IMR-90 (cell line): ENCODE measurements around the gene TAS2R30.

Experiments
- CEBPB ChIP-seq: IDR thresholded peaks from 2 replicates; pipeline ENCODE4 v1.6.1; 2012; ENCODE audit warnings: low read depth, low read length, improper control_type of control experiment
- POLR2A ChIP-seq: IDR thresholded peaks from 2 replicates; pipeline ENCODE4 v1.6.1; 2012; ENCODE audit warnings: mild to moderate bottlenecking, low read depth, low read length
- TF ChIP-seq, protein P1 (sequence below): conservative IDR thresholded peaks from 2 replicates; pipeline ENCODE4 v1.5.1; 2012; ENCODE audit warnings: mild to moderate bottlenecking, low read depth, low read length, improper control_type of control experiment

DNA sequence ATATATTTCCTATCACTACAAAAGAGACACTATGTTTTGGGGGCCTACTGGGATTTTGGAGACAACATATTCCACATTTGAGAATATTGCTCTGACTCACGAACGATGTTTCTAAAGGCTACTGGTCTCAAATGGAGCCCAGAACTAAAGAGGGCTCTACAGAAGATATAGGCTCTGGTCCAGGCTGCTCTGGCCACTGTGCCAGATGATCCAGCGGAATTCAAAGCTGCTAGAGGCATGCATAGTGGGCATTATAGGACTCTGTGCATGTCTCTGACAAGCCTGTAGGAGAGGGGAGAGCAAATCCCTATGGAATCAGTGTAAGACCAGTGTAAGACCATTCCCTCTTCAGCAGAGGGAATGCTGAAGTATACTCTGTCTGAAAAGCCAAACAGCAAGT lies 4.1 kb downstream of the TAS2R30 start:
- TF ChIP-seq CEBPB (no peak), POLR2A (no peak)
- TF ChIP-seq, protein P1, sequence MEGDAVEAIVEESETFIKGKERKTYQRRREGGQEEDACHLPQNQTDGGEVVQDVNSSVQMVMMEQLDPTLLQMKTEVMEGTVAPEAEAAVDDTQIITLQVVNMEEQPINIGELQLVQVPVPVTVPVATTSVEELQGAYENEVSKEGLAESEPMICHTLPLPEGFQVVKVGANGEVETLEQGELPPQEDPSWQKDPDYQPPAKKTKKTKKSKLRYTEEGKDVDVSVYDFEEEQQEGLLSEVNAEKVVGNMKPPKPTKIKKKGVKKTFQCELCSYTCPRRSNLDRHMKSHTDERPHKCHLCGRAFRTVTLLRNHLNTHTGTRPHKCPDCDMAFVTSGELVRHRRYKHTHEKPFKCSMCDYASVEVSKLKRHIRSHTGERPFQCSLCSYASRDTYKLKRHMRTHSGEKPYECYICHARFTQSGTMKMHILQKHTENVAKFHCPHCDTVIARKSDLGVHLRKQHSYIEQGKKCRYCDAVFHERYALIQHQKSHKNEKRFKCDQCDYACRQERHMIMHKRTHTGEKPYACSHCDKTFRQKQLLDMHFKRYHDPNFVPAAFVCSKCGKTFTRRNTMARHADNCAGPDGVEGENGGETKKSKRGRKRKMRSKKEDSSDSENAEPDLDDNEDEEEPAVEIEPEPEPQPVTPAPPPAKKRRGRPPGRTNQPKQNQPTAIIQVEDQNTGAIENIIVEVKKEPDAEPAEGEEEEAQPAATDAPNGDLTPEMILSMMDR = no peak
